Right lobe of liver (tissue), 4 donors: Measurements from ENCODE around the gene RTF2.

Source experiments
- POLR2A ChIP-seq: fragments of 450-650 bp; IDR thresholded peaks from one replicate; pipeline ENCODE4 v1.6.1; 2017; ENCODE audit warnings: antibody characterized with exemption, mild to moderate bottlenecking
- TF ChIP-seq, protein P1 (sequence below), 4 donors: fragments of 200-600 bp in 3 of 4; fragments of 450-650 bp in 1 of 4; IDR thresholded peaks; one replicate each; pipeline versions ENCODE4 v1.5.1 to v1.8.0; 2016 to 2022; ENCODE audit warnings: antibody characterized with exemption in 4 of 4, mild to moderate bottlenecking in 2 of 4
- donor health status: DM: no; HTN: no; CAD: no.
- donor health status: DM: no; HTN: no; CAD: no.
- donor health status: DM: no; HTN: yes; CAD: no.

DNA sequence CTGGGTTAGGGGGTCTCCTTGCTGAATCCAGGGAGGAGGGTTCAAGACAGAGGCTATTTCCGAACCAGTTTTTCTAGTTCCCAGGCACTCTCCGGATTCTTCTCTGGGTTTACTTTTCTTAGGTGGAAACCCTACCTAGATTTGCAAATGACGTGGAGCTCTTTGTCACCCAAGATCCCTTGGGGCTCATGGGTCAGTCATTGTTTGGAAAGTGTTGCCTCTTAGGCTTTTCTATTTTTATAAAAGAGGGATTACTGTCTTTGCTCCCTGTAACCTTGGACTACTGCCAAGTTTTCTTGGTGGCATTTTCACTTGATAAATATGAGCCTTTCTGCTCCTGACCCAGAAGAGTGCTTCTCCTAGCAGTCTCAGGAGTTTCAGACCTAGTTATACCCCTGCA, 98.2 kb downstream of the RTF2 start:
- TF ChIP-seq POLR2A: no peak
- TF ChIP-seq, protein P1, sequence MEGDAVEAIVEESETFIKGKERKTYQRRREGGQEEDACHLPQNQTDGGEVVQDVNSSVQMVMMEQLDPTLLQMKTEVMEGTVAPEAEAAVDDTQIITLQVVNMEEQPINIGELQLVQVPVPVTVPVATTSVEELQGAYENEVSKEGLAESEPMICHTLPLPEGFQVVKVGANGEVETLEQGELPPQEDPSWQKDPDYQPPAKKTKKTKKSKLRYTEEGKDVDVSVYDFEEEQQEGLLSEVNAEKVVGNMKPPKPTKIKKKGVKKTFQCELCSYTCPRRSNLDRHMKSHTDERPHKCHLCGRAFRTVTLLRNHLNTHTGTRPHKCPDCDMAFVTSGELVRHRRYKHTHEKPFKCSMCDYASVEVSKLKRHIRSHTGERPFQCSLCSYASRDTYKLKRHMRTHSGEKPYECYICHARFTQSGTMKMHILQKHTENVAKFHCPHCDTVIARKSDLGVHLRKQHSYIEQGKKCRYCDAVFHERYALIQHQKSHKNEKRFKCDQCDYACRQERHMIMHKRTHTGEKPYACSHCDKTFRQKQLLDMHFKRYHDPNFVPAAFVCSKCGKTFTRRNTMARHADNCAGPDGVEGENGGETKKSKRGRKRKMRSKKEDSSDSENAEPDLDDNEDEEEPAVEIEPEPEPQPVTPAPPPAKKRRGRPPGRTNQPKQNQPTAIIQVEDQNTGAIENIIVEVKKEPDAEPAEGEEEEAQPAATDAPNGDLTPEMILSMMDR (IDR thresholded peaks at IDR 0.05): no peak
